DND-41 (cell line): ENCODE data around the gene KRTAP5-9.
A peak's percentile ranks its signal among the peaks of the same experiment; 100 is the strongest.

Source experiments
- ATAC-seq: fragments of 200-7000 bp; cut with Tn5 transposase; 3 replicates; pipeline ENCODE4 v1.9.1; 2021; ENCODE audit warnings: low read depth; ENCODE audit not compliant: insufficient read depth
- DNase-seq: peaks from one replicate; pipeline ENCODE4 v3.0.0-alpha.2; 2020
- H2AFZ ChIP-seq: 2 replicates; pipeline ENCODE4 v1.6.0; 2012; ENCODE audit warnings: low read depth, low read length
- H3K27ac ChIP-seq: 2 replicates; pipeline ENCODE4 v1.5.1; 2012; ENCODE audit warnings: low read length, inconsistent platforms
- H3K27me3 ChIP-seq: fragments of 200-600 bp; sonication (generic); 2 replicates; pipeline ENCODE4 v1.6.0; 2012; ENCODE audit warnings: low read length, mild to moderate bottlenecking, inconsistent platforms; ENCODE audit not compliant: insufficient read depth, poor library complexity
- H3K36me3 ChIP-seq: 2 replicates; pipeline ENCODE4 v1.5.1; 2012; ENCODE audit warnings: low read length, inconsistent platforms; ENCODE audit not compliant: insufficient read depth
- H3K4me1 ChIP-seq: 2 replicates; pipeline ENCODE4 v1.5.1; 2012; ENCODE audit warnings: mild to moderate bottlenecking, low read length; ENCODE audit not compliant: insufficient read depth
- H3K4me2 ChIP-seq: 2 replicates; pipeline ENCODE4 v1.6.0; 2012; ENCODE audit warnings: mild to moderate bottlenecking, moderate library complexity, low read length, inconsistent platforms; ENCODE audit not compliant: insufficient read depth
- H3K4me3 ChIP-seq, 2 experiments: fragments of 200-600 bp in 1 of 2; shearing (Covaris generic) in 1 of 2; 2 replicates each; pipeline ENCODE4 v1.5.1; 2012 to 2016; ENCODE audit warnings: inconsistent platforms in 2 of 2, low read length in 2 of 2, mild to moderate bottlenecking in 2 of 2, low read depth in 1 of 2, moderate library complexity in 1 of 2
- H3K79me2 ChIP-seq: 2 replicates; pipeline ENCODE4 v1.6.0; 2012; ENCODE audit warnings: low read length, inconsistent platforms; ENCODE audit not compliant: insufficient read depth
- H3K9ac ChIP-seq: 2 replicates; pipeline ENCODE4 v1.6.0; 2012; ENCODE audit warnings: low read depth, mild to moderate bottlenecking, inconsistent platforms, low read length, moderate library complexity
- H3K9me3 ChIP-seq: 2 replicates; pipeline ENCODE4 v1.5.1; 2012; ENCODE audit warnings: low read length, moderate library complexity, mild to moderate bottlenecking, inconsistent platforms; ENCODE audit not compliant: insufficient read depth, severe bottlenecking
- H4K20me1 ChIP-seq: 2 replicates; pipeline ENCODE4 v1.6.0; 2012; ENCODE audit warnings: low read length; ENCODE audit not compliant: insufficient read depth
- EZH2 ChIP-seq: IDR thresholded peaks from 3 replicates; pipeline ENCODE4 v1.6.1; 2012; ENCODE audit warnings: borderline replicate concordance, low read depth, mild to moderate bottlenecking, moderate library complexity, low read length, inconsistent platforms; ENCODE audit not compliant: severe bottlenecking
- TF ChIP-seq, protein P1 (sequence below): IDR thresholded peaks from 2 replicates; pipeline ENCODE4 v1.5.1; 2012; ENCODE audit warnings: borderline replicate concordance, low read length, moderate library complexity, mild to moderate bottlenecking; ENCODE audit not compliant: poor library complexity, severe bottlenecking; ENCODE audit errors: extremely low read depth

KRTAP5-9 gene, protein sequence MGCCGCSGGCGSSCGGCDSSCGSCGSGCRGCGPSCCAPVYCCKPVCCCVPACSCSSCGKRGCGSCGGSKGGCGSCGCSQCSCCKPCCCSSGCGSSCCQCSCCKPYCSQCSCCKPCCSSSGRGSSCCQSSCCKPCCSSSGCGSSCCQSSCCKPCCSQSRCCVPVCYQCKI

DNA sequence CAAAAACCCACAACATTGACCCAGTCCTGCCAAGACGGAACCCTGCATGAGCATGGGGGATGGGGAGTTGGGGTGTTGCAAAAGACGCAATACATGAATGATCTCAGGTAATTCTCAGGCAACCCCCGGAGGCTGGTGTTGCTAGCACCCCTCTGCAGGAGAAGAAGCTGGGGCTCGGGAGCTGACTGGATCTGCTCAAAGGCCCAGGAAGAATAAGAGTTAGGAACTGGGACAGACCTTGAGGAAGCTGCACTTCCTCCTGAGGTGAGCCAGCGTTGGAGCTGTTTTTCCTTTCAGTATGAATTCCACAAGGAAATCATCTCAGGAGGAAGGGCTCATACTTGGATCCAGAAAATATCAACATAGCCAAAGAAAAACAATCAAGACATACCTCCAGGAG, at the start of gene KRTAP5-9:
Gene KRTAP5-9 (plus strand): TSS at position 301 of the 400 bp plus-strand sequence. CDS start 238 bp downstream, outside the sequence.
- ATAC-seq (no peak), DNase-seq (no peak)
- no peaks in the 10 kb centered on the region for H3K79me2 ChIP-seq
- H3K9me3 ChIP-seq, result no peaks in the 10 kb centered on the region
- no peaks in the 10 kb centered on the region for H3K4me1 ChIP-seq
- H3K4me2 ChIP-seq, result no peak within 1 kb of the TSS
- peaks cover 5% of the 10 kb centered on the region for H3K27me3 ChIP-seq
- no peak within 1 kb of the TSS for H3K4me3 ChIP-seq
- TF ChIP-seq EZH2, result no peak
- TF ChIP-seq, protein P1, sequence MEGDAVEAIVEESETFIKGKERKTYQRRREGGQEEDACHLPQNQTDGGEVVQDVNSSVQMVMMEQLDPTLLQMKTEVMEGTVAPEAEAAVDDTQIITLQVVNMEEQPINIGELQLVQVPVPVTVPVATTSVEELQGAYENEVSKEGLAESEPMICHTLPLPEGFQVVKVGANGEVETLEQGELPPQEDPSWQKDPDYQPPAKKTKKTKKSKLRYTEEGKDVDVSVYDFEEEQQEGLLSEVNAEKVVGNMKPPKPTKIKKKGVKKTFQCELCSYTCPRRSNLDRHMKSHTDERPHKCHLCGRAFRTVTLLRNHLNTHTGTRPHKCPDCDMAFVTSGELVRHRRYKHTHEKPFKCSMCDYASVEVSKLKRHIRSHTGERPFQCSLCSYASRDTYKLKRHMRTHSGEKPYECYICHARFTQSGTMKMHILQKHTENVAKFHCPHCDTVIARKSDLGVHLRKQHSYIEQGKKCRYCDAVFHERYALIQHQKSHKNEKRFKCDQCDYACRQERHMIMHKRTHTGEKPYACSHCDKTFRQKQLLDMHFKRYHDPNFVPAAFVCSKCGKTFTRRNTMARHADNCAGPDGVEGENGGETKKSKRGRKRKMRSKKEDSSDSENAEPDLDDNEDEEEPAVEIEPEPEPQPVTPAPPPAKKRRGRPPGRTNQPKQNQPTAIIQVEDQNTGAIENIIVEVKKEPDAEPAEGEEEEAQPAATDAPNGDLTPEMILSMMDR, result no peak
- H2AFZ ChIP-seq, result no peak within 1 kb of the TSS
- H3K27ac ChIP-seq, result no peak within 1 kb of the TSS
- H3K36me3 ChIP-seq, result no peaks in the 10 kb centered on the region
- H4K20me1 ChIP-seq, result no peaks in the 10 kb centered on the region
- H3K9ac ChIP-seq, result no peak within 1 kb of the TSS

DNA sequence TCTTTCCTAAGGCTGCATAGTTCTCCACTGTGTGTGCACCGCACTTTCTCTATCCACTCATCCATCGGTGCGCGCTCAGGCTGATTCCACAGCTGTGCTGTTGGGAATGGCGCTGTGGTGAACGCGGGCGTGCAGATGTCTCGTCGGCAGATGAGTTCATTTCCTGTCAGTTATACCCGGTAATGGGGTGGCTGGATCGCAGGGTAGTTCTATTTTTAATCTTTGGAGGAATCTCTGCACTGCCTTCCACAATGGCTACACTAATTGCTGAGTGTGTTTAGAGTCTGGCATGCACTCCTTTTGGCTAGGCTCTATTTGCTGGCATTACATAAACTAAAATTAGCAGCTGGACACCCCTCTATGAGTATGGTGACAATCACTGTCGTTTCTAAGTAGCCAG, 49.1 kb upstream of the KRTAP5-9 start:
- no peak overlapping the region for H3K4me2 ChIP-seq
- ATAC-seq, result peak; percentile 40; the same call in 1 of the 3 replicates
- peaks cover 77% of the 10 kb centered on the region for H3K36me3 ChIP-seq

DNA sequence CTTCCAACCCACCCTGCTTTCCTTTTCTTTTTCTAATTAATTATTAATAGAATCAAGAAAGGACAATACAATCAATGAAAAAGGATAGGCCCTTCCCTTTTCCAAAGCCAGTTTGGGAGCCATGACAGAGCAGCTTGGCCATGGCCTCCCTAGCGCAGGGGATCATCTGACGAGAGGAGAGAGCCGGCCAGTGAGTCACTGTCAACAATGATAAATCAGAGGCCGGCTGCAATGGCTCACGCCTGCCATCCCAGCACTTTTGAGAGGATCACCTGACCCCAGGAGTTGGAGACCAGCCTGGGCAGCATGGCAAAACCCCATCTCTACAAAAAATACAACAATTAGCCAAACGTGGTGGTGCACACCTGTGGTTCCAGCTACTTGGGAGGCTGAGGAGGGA, 48.7 kb upstream of the KRTAP5-9 start:
- Histone ChIP-seq H3K36me3 (peaks cover 75% of the 10 kb centered on the region), H4K20me1 (no peaks in the 10 kb centered on the region), H2AFZ (no peak overlapping the region), H3K9me3 (no peaks in the 10 kb centered on the region), H3K4me2 (no peak overlapping the region), H3K9ac (no peak overlapping the region), H3K4me1 (no peaks in the 10 kb centered on the region; the same call in 1 of the 2 replicates), H3K27ac (no peak overlapping the region), H3K79me2 (no peaks in the 10 kb centered on the region), H3K27me3 (no peaks in the 10 kb centered on the region), H3K4me3 (no peak overlapping the region)
- ATAC-seq, result no peak
- DNase-seq, result peak; percentile 0
- TF ChIP-seq, protein P1, result no peak
- TF ChIP-seq EZH2, result no peak

More for the DNA sequence above, 49.1 kb upstream of the KRTAP5-9 start:
- Histone ChIP-seq H3K4me1 (no peaks in the 10 kb centered on the region; the same call in 1 of the 2 replicates), H3K4me3 (no peak overlapping the region), H3K9me3 (no peaks in the 10 kb centered on the region), H2AFZ (no peak overlapping the region), H3K27me3 (no peaks in the 10 kb centered on the region), H3K79me2 (no peaks in the 10 kb centered on the region), H3K9ac (no peak overlapping the region), H4K20me1 (no peaks in the 10 kb centered on the region), H3K27ac (peak overlapping the region; percentile 46)
- TF ChIP-seq, protein P1, result no peak
- no peak for TF ChIP-seq EZH2
- peak; percentile 27 for DNase-seq
